ENCODE results near the gene PRKACG.

GRCh38 chr9:69004836-69005235 lies 9.1 kb downstream of the PRKACG start:
- no peak for TF ChIP-seq CTCF (IDR thresholded peaks at IDR 0.05; ENCODE audit: low read length)
- TF ChIP-seq EZH2 (IDR thresholded peaks at IDR 0.05; ENCODE audit: borderline replicate concordance, low read length) = no peak
